KMS-11 (cell line): ENCODE data around the gene OR4S2.

Source experiments
- H2AFZ ChIP-seq: fragments of 200-600 bp; sonication (generic); 2 replicates; pipeline ENCODE4 v1.6.1; 2016; ENCODE audit warnings: antibody characterized with exemption, mixed run types, low read depth
- H3K27ac ChIP-seq: fragments of 200-600 bp; sonication (generic); 2 replicates; pipeline ENCODE4 v1.6.1; 2016; ENCODE audit warnings: mild to moderate bottlenecking, mixed run types
- H3K27me3 ChIP-seq: fragments of 200-600 bp; sonication (generic); 2 replicates; pipeline ENCODE4 v1.6.1; 2017; ENCODE audit warnings: mild to moderate bottlenecking, low read depth, mixed run types, moderate library complexity; ENCODE audit not compliant: insufficient read depth
- H3K36me3 ChIP-seq: fragments of 200-600 bp; sonication (generic); 2 replicates; pipeline ENCODE4 v1.6.1; 2017; ENCODE audit warnings: mild to moderate bottlenecking, mixed run types; ENCODE audit not compliant: insufficient read depth
- H3K4me1 ChIP-seq: fragments of 200-600 bp; sonication (generic); 2 replicates; pipeline ENCODE4 v1.6.1; 2016; ENCODE audit warnings: mild to moderate bottlenecking, low read depth, mixed run types; ENCODE audit not compliant: poor library complexity, severe bottlenecking
- H3K4me2 ChIP-seq: fragments of 200-600 bp; sonication (generic); 2 replicates; pipeline ENCODE4 v1.7.0; 2016; ENCODE audit warnings: mild to moderate bottlenecking, mixed run types
- H3K4me3 ChIP-seq: fragments of 200-600 bp; sonication (generic); IDR thresholded peaks from 2 replicates; pipeline ENCODE4 v1.6.1; 2017; ENCODE audit warnings: low read depth, low read length, mixed read lengths; ENCODE audit not compliant: insufficient read depth
- H3K79me2 ChIP-seq: fragments of 200-600 bp; sonication (generic); 2 replicates; pipeline ENCODE4 v1.6.1; 2016; ENCODE audit warnings: low read depth, mixed run types; ENCODE audit not compliant: insufficient read depth
- H3K9ac ChIP-seq: fragments of 200-600 bp; sonication (generic); 2 replicates; pipeline ENCODE4 v1.6.1; 2016; ENCODE audit warnings: mild to moderate bottlenecking, mixed run types
- H4K20me1 ChIP-seq: fragments of 200-600 bp; sonication (generic); 2 replicates; pipeline ENCODE4 v1.6.1; 2016; ENCODE audit warnings: mild to moderate bottlenecking, mixed run types; ENCODE audit not compliant: insufficient read depth
- CTCF ChIP-seq: fragments of 200-600 bp; sonication (generic); conservative IDR thresholded peaks from 2 replicates; pipeline ENCODE4 v1.6.1; 2017; ENCODE audit warnings: low read depth, mild to moderate bottlenecking, antibody characterized with exemption, low read length, moderate library complexity, mixed read lengths

Gene OR4S2

GRCh38 chr11:55652560-55652959 lies 4.4 kb downstream of the OR4S2 start:
- Histone ChIP-seq H3K4me2 (no peak overlapping the region), H3K9ac (no peak overlapping the region), H3K4me1 (no peaks in the 10 kb centered on the region)

GRCh38 chr11:55655096-55655495 lies 7.0 kb downstream of the OR4S2 start:
- H3K36me3 ChIP-seq, result no peaks in the 10 kb centered on the region
- H3K4me2 ChIP-seq, result no peak overlapping the region
- H4K20me1 ChIP-seq, result no peaks in the 10 kb centered on the region
- H2AFZ ChIP-seq, result no peak overlapping the region
- TF ChIP-seq CTCF, result no peak
- no peak overlapping the region for H3K9ac ChIP-seq
- no peak overlapping the region for H3K27ac ChIP-seq
- no peaks in the 10 kb centered on the region for H3K79me2 ChIP-seq
- no peaks in the 10 kb centered on the region for H3K27me3 ChIP-seq
- H3K4me1 ChIP-seq, result no peaks in the 10 kb centered on the region
- no peak overlapping the region for H3K4me3 ChIP-seq

More at GRCh38 chr11:55652560-55652959, 4.4 kb downstream of the OR4S2 start:
- Histone ChIP-seq H3K27me3 (no peaks in the 10 kb centered on the region), H4K20me1 (no peaks in the 10 kb centered on the region), H3K79me2 (no peaks in the 10 kb centered on the region), H3K36me3 (no peaks in the 10 kb centered on the region), H3K4me3 (no peak overlapping the region), H3K27ac (no peak overlapping the region), H2AFZ (no peak overlapping the region)
- no peak for TF ChIP-seq CTCF

GRCh38 chr11:55658031-55658573 lies 10.0 kb downstream of the OR4S2 start:
- no peak overlapping the region for H3K4me3 ChIP-seq
- no peak for TF ChIP-seq CTCF
- H3K9ac ChIP-seq, result no peak overlapping the region
- no peak overlapping the region for H3K4me2 ChIP-seq
- H3K36me3 ChIP-seq, result no peaks in the 10 kb centered on the region
- no peaks in the 10 kb centered on the region for H3K27me3 ChIP-seq
- H3K27ac ChIP-seq, result no peak overlapping the region
- H4K20me1 ChIP-seq, result no peaks in the 10 kb centered on the region
- no peaks in the 10 kb centered on the region for H3K79me2 ChIP-seq
- H2AFZ ChIP-seq, result no peak overlapping the region
- no peaks in the 10 kb centered on the region for H3K4me1 ChIP-seq

GRCh38 chr11:55658608-55659007 lies 10.5 kb downstream of the OR4S2 start:
- Histone ChIP-seq H3K4me2 (no peak overlapping the region), H2AFZ (no peak overlapping the region), H3K4me1 (no peaks in the 10 kb centered on the region), H3K27ac (no peak overlapping the region), H3K4me3 (no peak overlapping the region), H3K27me3 (no peaks in the 10 kb centered on the region), H3K36me3 (no peaks in the 10 kb centered on the region), H3K9ac (no peak overlapping the region), H4K20me1 (no peaks in the 10 kb centered on the region), H3K79me2 (no peaks in the 10 kb centered on the region)
- no peak for TF ChIP-seq CTCF
